ENCODE data around the gene GRAP2. TPM values are rescaled to one million over a fixed set of nuclear protein-coding genes. Genes with fewer than 3 reads are reported as not detected.
A peak's percentile ranks its signal among the peaks of the same experiment; 100 is the strongest.

The GRAP2 gene
- total RNA-seq, 1 donor from 2014 or later, result 0.24 TPM

GRCh38 chr22:39956932-39957664 lies 56.2 kb downstream of the GRAP2 start:
- Mint-ChIP-seq H3K27ac (no peak overlapping the region), H3K27me3 (peaks cover 11% of the 10 kb centered on the region), H3K36me3 (no peaks in the 10 kb centered on the region), H3K4me1 (ENCODE audit: unreplicated experiment) (peaks cover 30% of the 10 kb centered on the region), H3K9me3 (no peaks in the 10 kb centered on the region), H3K4me3 (no peak overlapping the region)
- TF ChIP-seq CTCF (conservative IDR thresholded peaks at IDR 0.05), result no peak
- DNase-seq (ENCODE audit: extremely low spot score, unreplicated experiment), result no peak

- H3K4me3 Mint-ChIP-seq, result no peak overlapping the region
- no peaks in the 10 kb centered on the region for H3K36me3 Mint-ChIP-seq
These were observed 57.3 kb downstream of the GRAP2 start for GRCh38 chr22:39958009-39958711.

GRCh38 chr22:39958949-39959639 lies 58.2 kb downstream of the GRAP2 start:
- TF ChIP-seq CTCF (conservative IDR thresholded peaks at IDR 0.05), result no peak
- Mint-ChIP-seq H3K36me3 (no peaks in the 10 kb centered on the region), H3K4me3 (no peak overlapping the region), H3K27me3 (peaks cover 8% of the 10 kb centered on the region), H3K9me3 (no peaks in the 10 kb centered on the region), H3K4me1 (ENCODE audit: unreplicated experiment) (peaks cover 22% of the 10 kb centered on the region), H3K27ac (no peak overlapping the region)
- DNase-seq (ENCODE audit: extremely low spot score, unreplicated experiment), result no peak

More at GRCh38 chr22:39958009-39958711, 57.3 kb downstream of the GRAP2 start:
- Mint-ChIP-seq H3K27me3 (peaks cover 9% of the 10 kb centered on the region), H3K9me3 (no peaks in the 10 kb centered on the region), H3K27ac (no peak overlapping the region), H3K4me1 (ENCODE audit: unreplicated experiment) (peaks cover 27% of the 10 kb centered on the region)
- DNase-seq (ENCODE audit: extremely low spot score, unreplicated experiment), result no peak
- no peak for TF ChIP-seq CTCF (conservative IDR thresholded peaks at IDR 0.05)

- H3K27ac Mint-ChIP-seq, result no peak within 1 kb of the TSS
- H3K4me3 Mint-ChIP-seq, result no peak within 1 kb of the TSS
- no peaks in the 10 kb centered on the region for H3K9me3 Mint-ChIP-seq
- H3K4me1 Mint-ChIP-seq (ENCODE audit: unreplicated experiment), result peaks cover 21% of the 10 kb centered on the region
- no peak for DNase-seq (ENCODE audit: extremely low spot score, unreplicated experiment)
- peak; percentile 61 for TF ChIP-seq CTCF (conservative IDR thresholded peaks at IDR 0.05)
- H3K36me3 Mint-ChIP-seq, result no peaks in the 10 kb centered on the region
- peaks cover 8% of the 10 kb centered on the region for H3K27me3 Mint-ChIP-seq
These were observed 59.0 kb downstream of the GRAP2 start, which contains the start of gene TMA7B for GRCh38 chr22:39959640-39960447. Gene TMA7B (plus strand): TSS chr22:39960397. CDS start chr22:39964375, 3,978 bp downstream.

Measured in type B pancreatic cell (in vitro differentiated cells).